Fibroblast of gingiva (primary cell): ENCODE measurements around the gene ZBTB11.
"Not testable (repeated sequence)": the region's sequence is repeated elsewhere in the genome, so short reads cannot be mapped to it uniquely, and the experiment has no call there.

Experiments used
- DNase-seq: peaks from one replicate; pipeline ENCODE4 v3.0.0-alpha.2; 2011; ENCODE audit warnings: low read depth

Gene ZBTB11

GRCh38 chr3:101618726-101619125 is 58.2 kb downstream of the ZBTB11 start:
- no peak for DNase-seq

- DNase-seq: no peak
Measured at GRCh38 chr3:101617478-101617877, 59.5 kb downstream of the ZBTB11 start.

- DNase-seq: no peak
Measured at GRCh38 chr3:101615525-101615924, 61.4 kb downstream of the ZBTB11 start.

GRCh38 chr3:101613014-101613413 is 63.9 kb downstream of the ZBTB11 start:
- DNase-seq: not testable (repeated sequence)

- no peak for DNase-seq
Measured at GRCh38 chr3:101611023-101611422, 65.9 kb downstream of the ZBTB11 start.

GRCh38 chr3:101605398-101605797 is 71.5 kb downstream of the ZBTB11 start:
- not testable (repeated sequence) for DNase-seq

- no peak for DNase-seq
Measured at GRCh38 chr3:101603184-101603583, 73.7 kb downstream of the ZBTB11 start.

GRCh38 chr3:101602731-101603130 is 74.2 kb downstream of the ZBTB11 start:
- no peak for DNase-seq
